GM21619 (cell line): Measurements from ENCODE around the gene CHRNE.
"Not testable (repeated sequence)": the region's sequence is repeated elsewhere in the genome, so short reads cannot be mapped to it uniquely, and the experiment has no call there.

Source experiments
- ATAC-seq: cut with Tn5 transposase; IDR thresholded peaks from one replicate; pipeline ENCODE4 v1.9.1; 2021; ENCODE audit not compliant: unreplicated experiment

Gene CHRNE

GRCh38 chr17:4857347-4857746 lies 45.6 kb downstream of the CHRNE start:
- ATAC-seq: not testable (repeated sequence)

GRCh38 chr17:4856937-4857314 lies 46.0 kb downstream of the CHRNE start:
- no peak for ATAC-seq

- ATAC-seq: no peak
These were observed 46.5 kb downstream of the CHRNE start for GRCh38 chr17:4856271-4856936.

- ATAC-seq: no peak
These were observed 48.7 kb downstream of the CHRNE start for GRCh38 chr17:4854111-4854681.

GRCh38 chr17:4853208-4853671 lies 49.7 kb downstream of the CHRNE start:
- ATAC-seq: no peak

- ATAC-seq: no peak
These were observed 50.2 kb downstream of the CHRNE start for GRCh38 chr17:4852567-4853207.

GRCh38 chr17:4851084-4851483 lies 51.8 kb downstream of the CHRNE start:
- ATAC-seq: no peak

- no peak for ATAC-seq
These were observed 52.7 kb downstream of the CHRNE start for GRCh38 chr17:4850246-4850645.

- no peak for ATAC-seq
These were observed 53.8 kb downstream of the CHRNE start for GRCh38 chr17:4849011-4849536.
